GM19395 (cell line): ENCODE results near the gene SRXN1.

Source experiments
- ATAC-seq: cut with Tn5 transposase; IDR thresholded peaks from one replicate; pipeline ENCODE4 v1.9.1; 2021; ENCODE audit warnings: mild to moderate bottlenecking, moderate library complexity; ENCODE audit not compliant: unreplicated experiment

The SRXN1 gene

GRCh38 chr20:675453-676314, 22.7 kb upstream of the SRXN1 start, which contains the start of gene SCRT2:
TSS of gene SCRT2 (minus strand) at chr20:675802. CDS start at chr20:675601, 201 bp downstream.
- ATAC-seq = no peak

GRCh38 chr20:675033-675452, 22.0 kb upstream of the SRXN1 start:
- no peak for ATAC-seq

GRCh38 chr20:673603-674001, 20.6 kb upstream of the SRXN1 start:
- no peak for ATAC-seq

- no peak for ATAC-seq
Observed at GRCh38 chr20:672963-673602, 20.1 kb upstream of the SRXN1 start.

DNA sequence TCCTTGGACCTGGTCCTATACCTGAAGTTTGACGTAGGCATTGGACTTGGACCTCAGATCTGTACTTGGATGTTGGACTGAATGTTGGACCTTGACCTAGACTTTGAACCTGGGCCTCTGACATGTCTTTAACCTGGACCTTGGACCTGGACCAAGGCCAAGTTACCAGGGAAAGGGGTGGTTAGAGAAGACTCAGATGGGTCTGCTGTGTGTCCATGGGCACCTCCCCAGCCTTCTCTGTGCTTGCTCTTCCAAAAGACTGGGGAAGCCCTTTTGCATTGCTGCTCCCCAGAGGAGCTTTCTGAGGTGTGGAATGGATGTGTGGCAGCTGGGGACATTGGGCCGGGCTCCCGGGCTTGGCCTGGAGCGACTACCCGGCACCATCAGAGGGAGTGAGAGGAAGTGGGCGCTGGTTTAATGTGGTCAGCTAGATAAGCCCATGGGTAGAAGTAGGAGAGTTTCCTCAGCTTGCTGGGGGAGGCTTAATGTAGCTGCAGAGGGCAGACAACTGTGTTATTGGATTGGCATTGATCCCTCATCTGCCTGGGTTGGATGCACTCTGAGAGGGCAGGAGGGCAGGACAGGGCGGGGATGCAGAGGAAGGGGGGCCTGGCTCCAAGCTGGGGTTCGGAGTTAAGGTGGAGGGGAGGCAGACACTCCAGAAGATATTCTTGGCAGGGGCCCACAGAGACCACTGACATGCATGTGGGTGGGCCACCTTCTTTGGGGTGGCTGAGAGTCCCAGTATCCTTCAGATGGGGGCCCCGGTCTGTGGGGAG, 18.4 kb upstream of the SRXN1 start:
- ATAC-seq = no peak

- no peak for ATAC-seq
Observed at GRCh38 chr20:669573-669972, 16.6 kb upstream of the SRXN1 start.

GRCh38 chr20:668638-669037, 15.6 kb upstream of the SRXN1 start:
- no peak for ATAC-seq

DNA sequence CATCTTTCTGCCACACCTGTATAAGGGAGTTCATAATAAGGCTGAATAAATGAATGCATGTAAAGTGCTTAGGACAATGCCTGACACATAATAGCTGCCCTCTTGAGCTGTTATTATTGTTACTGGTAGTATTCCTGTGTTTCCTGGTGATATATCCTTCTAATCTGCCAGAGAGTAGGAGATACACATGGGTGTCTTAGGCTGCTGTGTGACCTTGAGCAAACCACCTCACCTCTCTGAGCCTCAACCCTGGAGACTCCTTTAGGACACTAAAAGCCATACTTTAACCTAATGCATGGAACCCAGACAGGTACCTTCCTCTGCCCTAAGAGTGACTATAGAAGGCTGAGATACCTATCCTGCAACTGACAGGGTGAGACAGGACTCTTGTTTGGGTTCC, 15.1 kb upstream of the SRXN1 start:
- ATAC-seq = no peak

DNA sequence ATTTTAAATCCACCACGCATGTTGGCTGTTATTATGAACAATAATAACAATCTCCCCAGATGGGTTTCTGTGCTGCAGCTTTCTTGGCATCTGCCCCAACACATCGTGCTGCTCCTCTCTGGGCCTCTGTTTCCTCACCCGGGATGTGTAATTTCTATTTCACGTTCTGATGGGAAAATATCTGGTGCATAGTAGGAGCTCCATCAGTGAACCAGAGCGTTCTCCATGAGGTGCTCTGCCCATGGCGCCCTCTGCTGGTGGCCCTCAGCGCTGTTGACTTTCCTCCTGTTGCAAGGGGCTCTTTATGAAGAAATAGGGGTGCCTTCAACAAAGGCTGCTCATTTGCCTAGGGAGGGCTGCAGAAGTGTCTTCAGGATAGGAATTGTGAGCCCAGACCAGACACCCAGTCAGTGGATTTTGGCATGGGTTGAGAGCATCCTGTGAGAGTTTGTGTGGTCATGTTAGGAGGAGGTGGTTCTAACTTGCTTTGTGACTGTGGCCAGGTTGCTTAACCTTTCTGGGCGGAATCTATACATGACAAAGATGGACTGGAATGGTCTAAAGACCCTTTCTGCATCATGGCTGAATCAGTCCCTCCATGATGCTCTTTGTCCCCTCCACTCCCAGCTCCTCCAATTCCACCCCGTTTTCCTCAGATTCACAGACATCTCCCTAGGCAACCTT, 14.5 kb upstream of the SRXN1 start:
- no peak for ATAC-seq

DNA sequence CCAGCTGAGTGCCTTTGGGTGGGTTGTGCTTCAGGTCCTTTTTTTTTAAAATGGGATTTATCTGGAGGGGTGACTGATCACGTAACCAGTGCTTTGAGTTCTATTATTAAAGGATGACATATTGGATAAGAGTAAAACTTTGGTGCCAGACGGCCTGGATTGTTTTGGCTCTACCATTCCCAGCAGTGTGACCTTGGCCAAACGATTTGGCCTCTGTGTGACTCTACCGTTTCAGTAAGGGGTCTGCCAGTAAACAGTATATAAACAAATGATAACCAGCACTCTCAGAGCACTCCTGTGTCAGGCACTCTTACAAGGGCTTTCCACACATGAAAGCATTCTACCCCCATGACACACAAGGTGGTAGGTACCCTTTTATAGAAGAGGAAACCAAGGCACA, 13.9 kb upstream of the SRXN1 start:
- ATAC-seq = no peak

- ATAC-seq = no peak
Observed at GRCh38 chr20:665276-665675, 12.3 kb upstream of the SRXN1 start.

DNA sequence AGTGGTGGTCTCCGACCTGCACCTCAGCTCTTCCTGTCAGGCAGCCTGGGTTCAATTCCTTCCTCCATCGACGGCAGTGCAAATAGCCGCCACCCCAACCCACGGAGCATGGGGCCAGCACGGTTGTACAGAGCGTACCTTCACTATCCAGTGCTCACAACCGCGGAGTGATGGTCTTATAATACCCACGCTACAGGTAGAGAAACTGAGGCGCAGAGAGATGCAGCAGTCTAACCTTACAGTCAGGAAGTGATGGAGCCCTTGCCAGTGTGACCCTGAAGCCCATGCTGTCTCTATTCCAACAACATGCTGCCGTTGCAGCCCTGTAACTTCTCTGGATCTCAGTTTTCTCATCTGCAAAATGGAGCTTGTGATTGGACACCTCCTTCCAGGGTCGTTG, 11.6 kb upstream of the SRXN1 start:
- no peak for ATAC-seq

DNA sequence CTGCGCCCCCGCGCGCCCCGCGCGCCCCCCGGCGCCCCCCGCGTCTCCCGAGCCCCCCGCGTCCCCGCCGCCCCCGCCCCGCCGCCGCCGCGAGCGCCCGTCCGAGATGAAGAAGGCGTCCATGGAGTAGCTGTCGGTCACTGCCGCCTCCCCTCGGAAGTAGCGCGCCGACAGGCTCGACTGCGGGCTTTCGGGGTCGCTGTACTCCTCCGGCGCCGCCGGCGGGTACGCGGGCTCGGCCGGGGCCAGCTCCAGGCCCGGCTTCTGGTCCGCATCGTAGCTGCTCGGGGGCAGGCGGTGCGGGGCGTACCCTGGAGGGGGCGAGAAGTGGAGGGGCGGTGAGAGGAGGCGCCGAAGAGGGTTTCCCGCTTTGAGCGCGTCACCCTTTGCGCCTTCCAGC, 11.2 kb upstream of the SRXN1 start:
- ATAC-seq = no peak

GRCh38 chr20:663315-664090, 10.5 kb upstream of the SRXN1 start:
- no peak for ATAC-seq

DNA sequence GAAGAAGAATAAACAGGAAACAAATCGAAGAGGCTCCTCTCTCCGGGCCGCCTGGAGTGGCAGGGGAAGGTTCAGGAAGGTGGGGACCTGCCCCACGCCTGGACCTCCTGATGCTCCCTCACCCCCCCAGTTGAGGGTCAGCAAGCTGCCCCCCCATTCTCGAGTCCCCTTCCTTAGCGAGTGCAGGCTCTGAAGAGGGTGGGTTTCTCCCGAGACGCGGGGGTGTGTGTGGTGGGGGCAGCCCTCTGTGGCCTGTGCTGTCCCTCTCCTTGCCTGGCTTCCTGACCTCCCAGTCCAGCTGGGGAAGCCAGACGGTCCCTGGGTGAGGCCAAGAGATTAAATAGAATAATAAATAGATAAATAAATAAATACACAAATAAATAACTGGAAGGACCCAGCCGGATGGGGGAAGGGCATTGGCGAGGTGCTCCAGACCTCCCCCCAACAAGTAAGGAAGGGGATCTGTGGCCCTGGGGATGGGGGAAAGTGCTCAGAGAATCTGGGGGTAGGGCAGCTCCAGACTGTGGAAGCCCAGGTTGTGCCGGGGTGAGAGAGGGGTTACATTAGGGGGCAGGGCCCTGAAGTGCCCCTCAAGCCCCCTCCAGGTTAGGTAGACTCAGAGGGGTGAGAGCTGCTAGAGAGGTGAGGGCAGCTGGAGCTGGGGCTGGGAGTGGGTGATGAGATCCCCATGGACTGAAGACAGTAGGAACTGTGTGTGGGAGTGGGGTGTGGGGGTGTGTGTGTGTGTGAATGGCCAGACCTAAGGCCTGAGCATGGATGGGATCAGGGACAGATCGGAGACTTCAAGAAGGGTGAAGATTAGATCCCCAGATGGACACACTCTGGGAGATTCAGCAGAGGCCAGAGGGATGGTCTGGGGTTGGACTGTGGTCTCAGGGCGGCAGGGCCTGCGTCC, 9.5 kb upstream of the SRXN1 start:
- ATAC-seq = no peak

- ATAC-seq = no peak
Observed at GRCh38 chr20:661474-662270, 8.7 kb upstream of the SRXN1 start.

DNA sequence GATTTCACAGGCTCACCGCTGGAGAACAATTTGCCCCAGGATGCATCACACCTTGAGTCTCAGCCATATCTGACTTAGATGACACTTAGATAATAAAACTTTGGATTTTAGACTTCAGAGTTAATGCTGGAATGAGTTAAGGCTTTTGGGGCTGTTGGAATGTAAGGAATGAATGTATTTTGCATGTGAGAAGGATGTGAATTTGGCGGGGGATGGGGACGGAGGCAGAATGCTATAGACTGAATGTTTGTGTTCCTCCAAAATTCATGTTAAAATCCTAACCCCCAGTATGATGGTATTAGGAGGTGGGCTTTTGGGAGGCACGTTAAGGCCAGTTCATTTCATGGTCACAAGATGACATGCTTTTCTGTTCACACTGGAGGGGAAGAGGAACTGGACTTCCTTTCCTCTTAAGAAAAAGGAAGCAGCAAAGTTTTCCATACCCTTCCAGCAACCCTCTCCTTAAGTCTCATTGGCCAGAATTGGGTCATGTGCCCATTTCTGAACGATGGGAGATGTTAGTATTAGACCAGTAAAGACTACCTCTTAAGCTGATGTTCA, 5.8 kb upstream of the SRXN1 start:
- ATAC-seq = no peak

GRCh38 chr20:658202-658601, 5.2 kb upstream of the SRXN1 start:
- no peak for ATAC-seq
